Endothelial cell of umbilical vein (primary cell): ENCODE measurements around the gene CALN1. TPM values are rescaled to one million over a fixed set of nuclear protein-coding genes. Genes with fewer than 3 reads are reported as not detected.

Experiments
- BruUV-seq: library from RNA; stranded (reverse); fragments of 400-500 nt; replicated peaks from 2 replicates; lab custom pipeline; 2021; lab: Mats Ljungman, UMichigan
- CTCF ChIA-PET: fragments of 300-600, 350-600 bp; sonication (Branson Sonifier 250); formaldehyde crosslinking; loops from one replicate; lab custom pipeline; 2021; ENCODE audit warnings: antibody characterized with exemption, inconsistent platforms; lab: Charles Lee
- POLR2A ChIA-PET: fragments of 300-600, 350-600 bp; sonication (Branson Sonifier 250); formaldehyde crosslinking; loops from one replicate; lab custom pipeline; 2021; ENCODE audit warnings: antibody characterized with exemption, inconsistent platforms; lab: Charles Lee
- DNase-seq: peaks from one replicate; pipeline ENCODE4 v3.0.0-alpha.2; 2011; ENCODE audit warnings: low read depth, low spot score
- FAIRE-seq: peaks from 2 replicates; lab custom pipeline; 2011; peaks lifted over from hg19 to GRCh38; lab: Jason Lieb, UNC
- H2AFZ ChIP-seq: 2 replicates; pipeline ENCODE4 v1.6.0; 2012; ENCODE audit warnings: low read depth, low read length, control low read depth, inconsistent platforms
- H3K27ac ChIP-seq: 2 replicates; pipeline ENCODE4 v1.5.1; 2011; ENCODE audit warnings: low read depth, mild to moderate bottlenecking, control low read depth, low read length, moderate library complexity; ENCODE audit not compliant: insufficient read depth
- H3K27me3 ChIP-seq, 2 experiments: 2 replicates each; pipeline versions ENCODE4 v1.6.0 to v1.6.1; 2011; ENCODE audit warnings: low read length in 2 of 2, mixed read lengths in 1 of 2; ENCODE audit not compliant: control insufficient read depth in 2 of 2, insufficient read depth in 2 of 2
- H3K36me3 ChIP-seq, 2 experiments: 2 replicates in 1 of 2; 3 replicates in 1 of 2; pipeline ENCODE4 v1.5.1; 2011; ENCODE audit warnings: low read length in 2 of 2, mild to moderate bottlenecking in 1 of 2, moderate library complexity in 1 of 2; ENCODE audit not compliant: control insufficient read depth in 2 of 2, insufficient read depth in 2 of 2; ENCODE audit errors: extremely low read depth in 1 of 2
- H3K4me1 ChIP-seq: 3 replicates; pipeline ENCODE4 v1.5.1; 2011; ENCODE audit warnings: mild to moderate bottlenecking, low read length; ENCODE audit not compliant: control insufficient read depth, insufficient read depth; ENCODE audit errors: extremely low read depth
- H3K4me2 ChIP-seq: 2 replicates; pipeline ENCODE4 v1.6.1; 2011; ENCODE audit warnings: low read length, control low read depth, mixed read lengths; ENCODE audit not compliant: insufficient read depth
- H3K4me3 ChIP-seq, 3 experiments: fragments of 200-600 bp in 1 of 3; sonication (generic), shearing (Covaris generic) in 1 of 3; replicated peaks in 1 of 3; 2 replicates each; pipeline ENCODE4 v1.5.1; 2011 to 2016; ENCODE audit warnings: control low read depth in 3 of 3, low read length in 3 of 3, mild to moderate bottlenecking in 2 of 3, inconsistent platforms in 1 of 3, low read depth in 1 of 3, moderate library complexity in 1 of 3; ENCODE audit not compliant: insufficient read depth in 1 of 3
- H3K79me2 ChIP-seq: 2 replicates; pipeline ENCODE4 v1.6.0; 2012; ENCODE audit warnings: low read length, inconsistent platforms; ENCODE audit not compliant: control insufficient read depth, insufficient read depth
- H3K9ac ChIP-seq: replicated peaks from 2 replicates; pipeline ENCODE3; 2011; ENCODE audit warnings: low read length, control low read depth; ENCODE audit not compliant: insufficient read depth; ENCODE audit errors: extremely low read depth
- H3K9me1 ChIP-seq: replicated peaks from 3 replicates; pipeline ENCODE4 v1.6.0; 2011; ENCODE audit warnings: mild to moderate bottlenecking, low read length; ENCODE audit not compliant: control insufficient read depth, insufficient read depth; ENCODE audit errors: extremely low read depth
- H3K9me3 ChIP-seq: replicated peaks from 2 replicates; pipeline ENCODE4 v1.5.1; 2012; ENCODE audit warnings: low read length, inconsistent platforms; ENCODE audit not compliant: control insufficient read depth, insufficient read depth
- H4K20me1 ChIP-seq: replicated peaks from 2 replicates; pipeline ENCODE3; 2011; ENCODE audit warnings: mild to moderate bottlenecking, low read length; ENCODE audit not compliant: control insufficient read depth, insufficient read depth; ENCODE audit errors: extremely low read depth
- EZH2 ChIP-seq: IDR thresholded peaks from 2 replicates; pipeline ENCODE4 v1.6.1; 2012; ENCODE audit warnings: borderline replicate concordance, low read depth, mild to moderate bottlenecking, moderate library complexity, low read length, inconsistent platforms; ENCODE audit not compliant: severe bottlenecking
- FOS ChIP-seq: IDR thresholded peaks from 2 replicates; pipeline ENCODE4 v1.6.1; 2011; ENCODE audit warnings: mild to moderate bottlenecking, low read length, moderate library complexity, borderline replicate concordance; ENCODE audit not compliant: insufficient read depth
- GATA2 ChIP-seq: IDR thresholded peaks from 2 replicates; pipeline ENCODE4 v1.7.0; 2011; ENCODE audit warnings: low read depth, mild to moderate bottlenecking, moderate library complexity, mixed read lengths, low read length; ENCODE audit not compliant: insufficient read length, insufficient read depth
- JUN ChIP-seq: IDR thresholded peaks from 2 replicates; pipeline ENCODE4 v1.6.1; 2011; ENCODE audit warnings: borderline replicate concordance, low read depth; ENCODE audit not compliant: insufficient read length, insufficient read depth
- MYC ChIP-seq: IDR thresholded peaks from one replicate; pipeline ENCODE4 v1.6.1; 2011; ENCODE audit warnings: mild to moderate bottlenecking, low read depth, low read length
- POLR2A ChIP-seq: IDR thresholded peaks from 2 replicates; pipeline ENCODE4 v1.6.1; 2012; ENCODE audit warnings: low read depth, mild to moderate bottlenecking, control low read depth, low read length
- POLR2AphosphoS5 ChIP-seq: IDR thresholded peaks from 2 replicates; pipeline ENCODE4 v1.6.1; 2012; ENCODE audit warnings: low read depth, mild to moderate bottlenecking, control low read depth, low read length, moderate library complexity; ENCODE audit not compliant: insufficient read depth
- dilution Hi-C: fragments of 300-500 bp; cut with MboI; formaldehyde crosslinking; loops from one replicate; pipeline ENCODE4 v1.15.0; 2019; ENCODE audit warnings: low sequenced_read_pairs; ENCODE audit not compliant: extremely low pct_ligation_motif_present
- intact Hi-C: fragments of 100-400 bp; cut with micrococcal nuclease; formaldehyde crosslinking; loops from one replicate; pipeline ENCODE4 v1.10.0; 2022
- polyA plus RNA-seq, 4 experiments: library from polyadenylated mRNA; depleted of rRNA in 3 of 4; stranded (reverse) in 3 of 4; unstranded in 1 of 4; fragments of >200 nt; gene quantifications; 2 replicates each; pipeline versions ENCODE4 v1.2.1 to v1.2.3, GENCODE V29; 2011 to 2012; ENCODE audit warnings: missing spikeins in 1 of 4
- total RNA-seq: library from RNA; stranded (reverse); gene quantifications from 2 replicates; pipeline ENCODE4 v1.2.3, GENCODE V29; 2021
- TF ChIP-seq, protein P1 (sequence below): IDR thresholded peaks from 2 replicates; pipeline ENCODE4 v1.6.1; 2011; ENCODE audit not compliant: insufficient read depth, insufficient read length
- TF ChIP-seq, protein P2 (sequence below), 2 donors: IDR thresholded peaks; 1 replicate in 1 of 2; 2 replicates in 1 of 2; pipeline ENCODE4 v1.5.1; 2011; ENCODE audit warnings: low read length in 2 of 2, mild to moderate bottlenecking in 2 of 2, moderate library complexity in 2 of 2, control low read depth in 1 of 2, inconsistent platforms in 1 of 2, low read depth in 1 of 2; ENCODE audit not compliant: insufficient read depth in 1 of 2; ENCODE audit errors: extremely low read depth in 1 of 2

CALN1 gene
- total and polyA plus RNA-seq, 2 donors (not counting 3 experiments of a cell fraction or from before 2014, with no cell fraction given), result not detected

GRCh38 chr7:71776726-71777125 lies 635.4 kb downstream of the CALN1 start:
- FAIRE-seq (no peak), DNase-seq (no peak)
- Histone ChIP-seq H3K4me2 (no peak overlapping the region), H3K9me1 (no peaks in the 10 kb centered on the region), H4K20me1 (no peaks in the 10 kb centered on the region), H3K9ac (no peak overlapping the region), H3K4me3 (no peak overlapping the region), H3K27ac (no peak overlapping the region), H3K9me3 (peaks cover 4% of the 10 kb centered on the region), H3K4me1 (no peaks in the 10 kb centered on the region), H3K36me3 (no peaks in the 10 kb centered on the region), H3K27me3 (no peaks in the 10 kb centered on the region), H3K79me2 (no peaks in the 10 kb centered on the region), H2AFZ (no peak overlapping the region)
- intact Hi-C loops (no loop called here), dilution Hi-C loops (no loop called here)
- BruUV-seq, result no TSS peak
- TF ChIP-seq EZH2 (no peak), MYC (no peak), GATA2 (no peak), JUN (no peak), POLR2AphosphoS5 (no peak), POLR2A (no peak), FOS (no peak)
- TF ChIP-seq, protein P1, sequence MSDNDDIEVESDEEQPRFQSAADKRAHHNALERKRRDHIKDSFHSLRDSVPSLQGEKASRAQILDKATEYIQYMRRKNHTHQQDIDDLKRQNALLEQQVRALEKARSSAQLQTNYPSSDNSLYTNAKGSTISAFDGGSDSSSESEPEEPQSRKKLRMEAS, result no peak
- TF ChIP-seq, protein P2, sequence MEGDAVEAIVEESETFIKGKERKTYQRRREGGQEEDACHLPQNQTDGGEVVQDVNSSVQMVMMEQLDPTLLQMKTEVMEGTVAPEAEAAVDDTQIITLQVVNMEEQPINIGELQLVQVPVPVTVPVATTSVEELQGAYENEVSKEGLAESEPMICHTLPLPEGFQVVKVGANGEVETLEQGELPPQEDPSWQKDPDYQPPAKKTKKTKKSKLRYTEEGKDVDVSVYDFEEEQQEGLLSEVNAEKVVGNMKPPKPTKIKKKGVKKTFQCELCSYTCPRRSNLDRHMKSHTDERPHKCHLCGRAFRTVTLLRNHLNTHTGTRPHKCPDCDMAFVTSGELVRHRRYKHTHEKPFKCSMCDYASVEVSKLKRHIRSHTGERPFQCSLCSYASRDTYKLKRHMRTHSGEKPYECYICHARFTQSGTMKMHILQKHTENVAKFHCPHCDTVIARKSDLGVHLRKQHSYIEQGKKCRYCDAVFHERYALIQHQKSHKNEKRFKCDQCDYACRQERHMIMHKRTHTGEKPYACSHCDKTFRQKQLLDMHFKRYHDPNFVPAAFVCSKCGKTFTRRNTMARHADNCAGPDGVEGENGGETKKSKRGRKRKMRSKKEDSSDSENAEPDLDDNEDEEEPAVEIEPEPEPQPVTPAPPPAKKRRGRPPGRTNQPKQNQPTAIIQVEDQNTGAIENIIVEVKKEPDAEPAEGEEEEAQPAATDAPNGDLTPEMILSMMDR (IDR thresholded peaks at IDR 0.05; ENCODE audit: extremely low read depth in 1 of 2, insufficient read depth in 1 of 2, low read depth in 1 of 2, low read length in 2 of 2), result no peak
- ChIA-PET POLR2A (no interaction called here), CTCF (no interaction called here)
